CD1c-positive myeloid dendritic cell (primary cell): ENCODE data around the gene TNPO3.
"Not testable (repeated sequence)": the region's sequence is repeated elsewhere in the genome, so short reads cannot be mapped to it uniquely, and the experiment has no call there.

Source experiments
- DNase-seq: peaks from one replicate; pipeline ENCODE4 v3.0.0-alpha.2; 2016; ENCODE audit errors: extremely low spot score

TNPO3 gene

DNA sequence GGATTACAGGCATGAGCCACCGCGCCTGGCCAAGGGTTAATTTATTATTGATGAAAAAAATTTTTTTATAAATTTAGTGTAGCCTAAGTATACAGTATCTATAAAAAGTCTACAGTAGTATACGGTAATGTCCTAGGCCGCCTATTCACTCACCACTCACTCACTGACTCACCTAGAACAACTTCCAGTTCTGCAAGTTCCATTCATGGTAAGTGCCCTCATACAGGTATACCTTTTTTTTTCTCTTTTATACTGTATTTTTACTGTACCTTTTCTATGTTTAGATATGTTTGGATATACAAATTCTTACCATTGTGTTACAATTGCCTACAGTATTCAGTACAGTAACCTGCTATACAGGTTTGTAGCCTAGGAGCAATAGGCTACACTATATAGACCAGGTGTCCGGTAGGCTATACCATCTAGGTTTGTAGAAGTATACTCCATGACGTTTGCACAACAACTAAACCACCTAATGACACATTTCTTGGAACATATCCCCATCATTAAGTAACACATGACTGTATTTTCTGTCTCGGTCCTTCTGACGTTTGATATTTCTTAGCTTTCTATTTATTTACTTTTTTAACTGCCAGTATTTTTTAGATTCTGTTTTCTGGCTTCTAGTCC lies 93.8 kb downstream of the TNPO3 start:
- no peak for DNase-seq

- DNase-seq, result no peak
Observed at GRCh38 chr7:128959296-128959695, 95.6 kb downstream of the TNPO3 start.

DNA sequence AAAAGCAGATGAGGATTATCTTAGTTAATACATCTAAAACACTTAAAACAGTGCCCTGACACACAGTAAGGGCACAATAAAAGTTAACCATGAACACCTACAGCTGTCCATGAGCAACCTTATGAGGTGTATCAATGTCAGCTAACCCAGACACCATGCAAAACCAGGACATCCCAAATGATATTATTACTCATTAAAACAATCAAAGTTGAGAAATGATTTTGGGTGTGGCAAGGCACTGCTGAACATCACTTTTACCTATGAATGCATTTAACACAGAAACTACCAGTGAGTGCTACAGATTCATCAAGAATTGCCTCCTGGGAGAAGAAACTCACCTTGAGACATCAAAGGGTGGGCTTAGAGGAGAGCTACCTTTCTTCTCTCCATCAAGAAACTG lies 98.9 kb downstream of the TNPO3 start:
- DNase-seq, result no peak

- DNase-seq, result no peak
Observed at GRCh38 chr7:128954830-128955802, 99.8 kb downstream of the TNPO3 start.

GRCh38 chr7:128954150-128954549 lies 100.8 kb downstream of the TNPO3 start:
- DNase-seq, result no peak

DNA sequence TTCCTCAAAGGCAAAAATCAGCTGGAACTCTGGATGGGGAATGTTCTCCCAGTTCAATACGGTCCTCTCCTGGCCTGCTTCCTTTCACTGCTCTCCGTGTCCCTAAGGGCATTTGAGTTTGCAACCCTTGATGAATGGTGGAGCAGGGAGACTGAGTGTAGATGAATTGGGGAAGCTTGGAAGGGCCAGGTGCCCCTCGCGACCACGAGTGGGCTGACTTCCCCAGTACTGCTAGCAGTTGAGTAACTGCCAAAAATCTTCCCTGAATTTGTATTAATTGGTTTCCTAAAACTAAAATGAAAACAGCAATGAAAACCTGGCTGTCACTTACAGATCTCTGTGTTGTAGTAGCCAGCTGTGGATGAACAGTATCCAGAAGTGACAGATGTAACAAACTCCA lies 103.6 kb downstream of the TNPO3 start:
- peak; percentile 65 for DNase-seq

- DNase-seq, result peak; percentile 64
Observed at GRCh38 chr7:128948976-128949760, 105.7 kb downstream of the TNPO3 start.

DNA sequence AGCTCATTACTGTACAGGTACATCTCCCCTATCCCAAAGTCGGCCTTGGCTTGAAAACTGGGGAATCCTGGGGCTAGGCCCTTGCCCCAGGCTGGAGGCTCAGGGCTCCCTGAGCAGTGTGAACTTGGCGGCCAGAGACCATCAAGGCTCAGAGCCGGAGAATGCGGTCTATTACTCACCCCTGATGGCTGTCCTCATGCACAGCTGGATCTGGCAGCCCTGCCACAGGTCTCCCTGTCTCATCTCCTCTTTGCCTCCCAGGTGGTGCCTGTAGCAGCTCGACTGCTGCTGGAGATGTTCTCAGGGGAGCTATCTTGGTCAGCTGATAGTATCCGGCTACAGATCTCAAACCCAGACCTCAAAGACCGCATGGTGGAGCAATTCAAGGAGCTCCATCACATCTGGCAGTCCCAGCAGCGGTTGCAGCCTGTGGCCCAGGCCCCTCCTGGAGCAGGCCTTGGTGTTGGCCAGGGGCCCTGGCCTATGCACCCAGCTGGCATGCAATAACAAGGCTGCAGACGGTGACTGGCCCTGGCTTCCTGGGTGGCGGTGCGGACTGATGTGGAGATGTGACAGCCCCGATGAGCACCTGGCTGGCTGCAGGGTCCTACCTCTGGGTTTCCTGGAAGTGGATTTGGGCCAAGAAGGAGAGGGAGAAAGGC lies 106.5 kb downstream of the TNPO3 start:
- no peak for DNase-seq

DNA sequence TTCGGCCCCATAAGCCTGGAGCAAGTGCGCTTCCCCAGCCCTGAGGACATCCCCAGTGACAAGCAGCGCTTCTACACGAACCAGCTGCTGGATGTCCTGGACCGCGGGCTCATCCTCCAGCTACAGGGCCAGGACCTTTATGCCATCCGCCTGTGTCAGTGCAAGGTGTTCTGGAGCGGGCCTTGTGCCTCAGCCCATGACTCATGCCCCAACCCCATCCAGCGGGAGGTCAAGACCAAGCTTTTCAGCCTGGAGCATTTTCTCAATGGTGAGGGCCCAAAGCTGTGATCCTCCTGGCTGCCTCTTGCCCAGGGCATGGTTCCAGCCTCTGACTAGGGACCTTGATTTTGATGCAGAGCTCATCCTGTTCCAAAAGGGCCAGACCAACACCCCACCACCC lies 107.1 kb downstream of the TNPO3 start:
- DNase-seq, result no peak

DNA sequence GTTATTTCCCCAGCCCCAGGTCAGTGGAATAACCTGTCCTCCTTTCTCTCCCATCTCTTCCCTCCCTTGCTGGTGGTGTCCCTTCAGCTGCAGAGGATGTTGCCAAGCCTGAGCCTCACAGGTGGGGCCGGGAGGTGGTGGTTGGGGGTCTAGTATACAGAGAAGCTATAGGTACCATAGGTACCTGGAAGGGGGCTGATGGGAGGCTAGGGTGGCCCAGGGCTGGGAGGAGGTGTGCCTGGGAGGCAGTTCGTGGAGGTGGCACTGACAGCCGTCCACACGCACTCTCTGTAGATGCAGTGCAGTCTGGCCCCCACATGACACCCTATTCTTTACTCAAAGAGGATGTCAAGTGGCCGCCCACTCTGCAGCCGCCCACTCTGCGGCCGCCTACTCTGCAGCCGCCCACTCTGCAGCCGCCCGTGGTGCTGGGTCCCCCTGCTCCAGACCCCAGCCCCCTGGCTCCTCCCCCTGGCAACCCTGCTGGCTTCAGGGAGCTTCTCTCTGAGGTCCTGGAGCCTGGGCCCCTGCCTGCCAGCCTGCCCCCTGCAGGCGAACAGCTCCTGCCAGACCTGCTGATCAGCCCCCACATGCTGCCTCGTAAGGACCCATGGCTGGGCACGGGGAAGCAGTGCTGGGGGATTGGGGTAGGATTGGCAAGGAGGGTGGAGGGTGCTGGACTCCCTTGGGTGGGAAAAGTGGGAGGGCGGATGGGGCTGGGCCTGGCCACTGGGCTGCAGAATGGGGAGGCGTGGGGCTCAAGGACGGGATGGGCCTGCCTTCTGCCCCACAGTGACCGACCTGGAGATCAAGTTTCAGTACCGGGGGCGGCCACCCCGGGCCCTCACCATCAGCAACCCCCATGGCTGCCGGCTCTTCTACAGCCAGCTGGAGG lies 107.7 kb downstream of the TNPO3 start:
- DNase-seq, result peak; percentile 33

DNA sequence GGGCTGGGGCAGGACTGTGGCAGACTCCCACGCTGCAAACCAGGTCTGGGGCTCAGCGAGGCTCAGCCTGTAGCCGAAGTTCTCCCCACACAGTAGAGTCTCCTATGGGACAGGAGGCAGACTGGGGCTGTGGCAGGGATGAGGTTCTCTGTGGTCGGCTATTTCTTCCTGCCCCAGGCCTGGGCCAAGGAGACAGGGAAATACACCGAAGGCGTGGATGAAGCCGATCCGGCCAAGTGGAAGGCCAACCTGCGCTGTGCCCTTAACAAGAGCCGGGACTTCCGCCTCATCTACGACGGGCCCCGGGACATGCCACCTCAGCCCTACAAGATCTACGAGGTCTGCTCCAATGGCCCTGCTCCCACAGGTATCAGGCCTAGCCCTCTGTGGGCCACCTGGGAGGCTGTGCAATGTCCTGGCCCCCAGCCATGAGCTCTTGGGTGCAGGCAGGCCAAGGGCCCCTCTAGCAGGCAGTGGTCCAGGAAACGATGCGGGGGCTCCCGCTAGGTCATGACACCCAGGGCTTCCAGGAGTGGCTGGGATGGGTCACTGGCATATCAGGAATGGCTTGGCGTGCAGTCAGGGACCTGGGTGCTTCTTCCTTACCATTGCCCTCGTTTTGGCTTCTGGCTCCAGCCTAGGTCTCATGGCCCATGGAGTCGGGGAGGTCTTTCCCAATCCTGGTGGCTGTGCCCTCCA lies 109.1 kb downstream of the TNPO3 start:
- no peak for DNase-seq

DNA sequence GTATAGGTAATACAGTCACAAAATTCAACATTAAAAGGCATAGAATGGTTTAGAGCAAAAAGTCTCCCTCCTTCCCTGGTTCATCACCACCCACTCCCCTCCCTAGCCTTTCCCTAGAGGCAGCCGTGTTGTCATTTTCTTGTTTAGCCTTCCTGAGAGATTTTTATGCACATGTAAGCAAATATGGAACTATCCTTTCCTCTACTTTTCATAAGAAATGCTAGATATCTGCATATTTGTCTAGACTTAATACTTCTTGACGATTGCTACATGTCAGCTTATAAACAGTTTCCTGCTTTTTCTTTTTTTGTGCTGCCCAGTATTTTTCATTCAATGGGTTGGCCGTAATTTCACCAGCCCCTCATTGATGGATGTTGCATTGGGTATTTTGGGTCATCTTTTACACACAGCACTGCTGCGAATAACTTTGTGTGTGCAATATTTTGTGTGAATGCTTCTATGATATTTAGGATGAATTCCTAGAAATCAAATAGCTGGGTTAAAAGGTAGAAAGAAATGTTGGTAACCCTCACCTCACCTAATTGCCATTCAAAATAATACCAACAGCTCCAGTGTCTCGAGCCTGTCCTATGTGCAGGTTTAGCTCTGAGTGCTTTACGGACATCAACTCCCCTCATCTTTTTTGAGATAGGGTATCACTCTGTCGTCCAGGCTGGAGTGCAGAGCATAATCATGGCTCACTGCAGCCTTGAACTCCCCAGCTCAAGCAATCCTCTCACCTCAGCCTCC lies 110.2 kb downstream of the TNPO3 start:
- DNase-seq, result no peak

DNA sequence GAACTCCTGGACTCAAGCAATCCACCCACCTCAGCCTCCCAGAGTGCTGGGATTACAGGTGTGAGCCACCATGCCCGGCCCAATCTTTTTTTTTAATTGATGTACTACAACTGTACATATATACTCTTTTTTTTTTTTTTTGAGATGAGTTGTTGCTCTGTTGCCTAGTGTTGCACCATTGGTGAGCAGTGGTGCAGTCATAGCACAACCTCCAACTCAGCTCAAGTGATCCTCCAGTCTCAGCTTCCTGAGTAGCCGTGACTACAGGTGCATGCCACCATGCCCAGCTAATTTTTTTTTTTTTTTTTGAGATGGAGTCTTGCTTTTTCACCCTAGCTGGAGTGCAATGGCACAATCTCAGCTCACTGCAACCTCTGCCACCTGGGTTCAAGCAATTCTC lies 111.7 kb downstream of the TNPO3 start:
- DNase-seq, result not testable (repeated sequence)

- DNase-seq, result no peak
Observed at GRCh38 chr7:128941946-128942526, 112.9 kb downstream of the TNPO3 start.

DNA sequence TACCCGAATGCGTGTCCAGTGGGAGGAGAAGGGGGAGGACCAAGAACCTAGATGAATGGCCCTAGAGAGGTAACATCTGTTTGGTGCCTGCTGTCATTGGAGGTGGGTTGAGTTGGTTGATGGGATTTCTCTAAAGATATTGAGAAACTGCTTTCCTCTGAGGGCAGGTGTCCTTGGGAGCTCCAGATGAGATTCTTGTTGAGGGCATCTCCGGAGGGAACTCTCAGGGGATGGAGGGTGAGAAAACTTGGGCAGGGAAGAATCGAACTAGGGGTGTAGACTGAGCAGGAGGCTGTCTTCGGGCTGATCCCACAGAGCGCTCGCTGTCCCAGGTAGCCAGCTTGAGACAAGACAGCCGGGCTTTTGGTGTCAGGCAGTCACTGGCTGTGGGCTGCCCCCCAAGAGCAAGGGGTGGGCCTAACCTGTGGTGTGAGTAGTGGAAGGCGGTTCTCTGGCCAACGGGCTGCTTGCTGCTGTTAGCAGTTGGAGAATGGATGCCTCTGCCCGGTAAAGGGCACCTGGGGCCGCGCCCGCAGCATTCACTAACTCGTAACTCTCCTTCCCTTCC lies 113.5 kb downstream of the TNPO3 start:
- no peak for DNase-seq

DNA sequence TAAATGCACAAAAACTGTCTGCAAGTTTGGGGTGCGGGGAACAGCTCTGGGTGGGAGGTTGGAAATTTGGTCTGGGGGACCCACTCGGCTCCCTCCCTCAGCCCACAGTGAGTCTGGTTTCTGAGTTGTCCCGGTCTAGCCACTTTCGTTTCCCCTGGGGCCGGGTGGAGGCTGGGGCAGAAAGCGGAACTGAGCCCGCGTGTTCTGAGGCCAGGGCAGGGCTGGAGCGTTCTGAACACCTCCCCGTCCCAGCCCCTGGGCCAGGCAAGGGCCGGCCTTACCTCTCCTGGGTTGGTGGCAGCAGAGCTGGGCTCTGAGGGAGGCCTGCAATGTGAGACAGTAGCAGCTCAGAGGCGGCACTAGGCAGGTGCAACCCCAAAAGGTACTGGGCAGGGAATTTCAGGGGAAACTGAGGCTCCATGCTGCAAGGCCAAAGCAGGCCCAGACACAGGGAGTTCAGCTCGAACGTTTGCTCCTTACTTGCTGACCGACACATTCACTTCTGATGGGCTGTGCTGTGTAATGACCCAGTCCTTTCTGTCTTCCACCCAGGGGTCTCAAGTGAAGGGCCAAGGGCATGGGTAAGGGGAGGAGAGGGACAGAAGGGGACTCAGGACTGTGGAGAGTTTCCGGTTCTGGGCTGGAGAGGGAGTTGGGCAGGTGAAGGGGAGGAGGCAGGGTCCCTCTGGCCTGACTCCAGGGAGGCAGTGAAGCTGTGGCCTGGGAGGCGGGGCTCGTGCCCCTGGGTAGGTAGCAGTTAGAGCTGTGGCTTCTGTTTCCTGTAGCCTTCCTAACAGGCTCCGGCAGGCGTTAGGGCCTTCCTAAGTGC lies 114.2 kb downstream of the TNPO3 start:
- DNase-seq, result peak; percentile 94

GRCh38 chr7:128939861-128940410 lies 115.0 kb downstream of the TNPO3 start:
- DNase-seq, result peak; percentile 76
